Kidney (tissue), 14 donors: Measurements from ENCODE around the gene TTC19. TPM values are rescaled to one million over a fixed set of nuclear protein-coding genes. Genes with fewer than 3 reads are reported as not detected.
A peak's percentile ranks its signal among the peaks of the same experiment; 100 is the strongest.

Experiments used
- DNase-seq, 5 donors: peaks; one replicate each; pipeline ENCODE4 v3.0.0-alpha.2; 2013 to 2020
- FAIRE-seq: peaks from 2 replicates; lab custom pipeline; 2012; peaks lifted over from hg19 to GRCh38; lab: Jason Lieb, UNC
- H3K27ac ChIP-seq, 2 donors: one replicate each; pipeline ENCODE4 v1.7.0; 2013; ENCODE audit warnings: low read depth in 2 of 2, low read length in 2 of 2, inconsistent platforms in 1 of 2
- H3K27me3 ChIP-seq: one replicate; pipeline ENCODE4 v1.7.1; 2013; ENCODE audit warnings: low read length, inconsistent platforms; ENCODE audit not compliant: control insufficient read depth, insufficient read depth
- H3K36me3 ChIP-seq, 3 donors: one replicate each; pipeline versions ENCODE4 v1.7.0 to v1.7.1; 2013; ENCODE audit warnings: low read length in 3 of 3, control low read depth in 1 of 3, inconsistent platforms in 1 of 3; ENCODE audit not compliant: insufficient read depth in 3 of 3, control insufficient read depth in 2 of 3
- H3K4me1 ChIP-seq, 3 donors: one replicate each; pipeline versions ENCODE4 v1.7.0 to v1.7.1; 2013; ENCODE audit warnings: low read length in 3 of 3, inconsistent platforms in 1 of 3, low read depth in 1 of 3; ENCODE audit not compliant: control insufficient read depth in 2 of 3, insufficient read depth in 2 of 3
- H3K4me3 ChIP-seq, 3 donors: one replicate each; pipeline versions ENCODE4 v1.7.0 to v1.8.1; 2013; ENCODE audit warnings: low read length in 3 of 3, control low read depth in 1 of 3, inconsistent platforms in 1 of 3
- H3K9ac ChIP-seq, 3 donors: one replicate each; pipeline versions ENCODE4 v1.7.0 to v1.7.1; 2013; ENCODE audit warnings: low read length in 3 of 3, control low read depth in 1 of 3, inconsistent platforms in 1 of 3
- H3K9me3 ChIP-seq, 3 donors: one replicate each; pipeline versions ENCODE4 v1.7.0 to v1.7.1; 2013; ENCODE audit warnings: low read length in 3 of 3, control low read depth in 1 of 3, inconsistent platforms in 1 of 3; ENCODE audit not compliant: control insufficient read depth in 2 of 3, insufficient read depth in 1 of 3
- CTCF ChIP-seq: IDR thresholded peaks from 3 replicates; pipeline ENCODE4 v1.5.1; 2012; ENCODE audit warnings: mild to moderate bottlenecking, moderate library complexity, borderline replicate concordance; ENCODE audit not compliant: insufficient read depth; ENCODE audit errors: extremely low read depth
- intact Hi-C: fragments of 100-400 bp; cut with DNase I; formaldehyde crosslinking; loops from one replicate; pipeline ENCODE4 v1.11.1; 2022
- polyA plus RNA-seq: library from polyadenylated mRNA; stranded (reverse); fragments of 350-450 nt; fragmentation: Illumina TruSeq; extraction: RNeasy Lipid Tissue Mini Kit (QIAGEN cat#74804); gene quantifications from one replicate; pipeline ENCODE4 v1.2.3, GENCODE V29; 2014; ENCODE audit warnings: low read depth, low replicate concordance; ENCODE audit not compliant: insufficient read depth
- total RNA-seq: library from RNA; stranded (reverse); fragmentation: NEBNext Ultra II Directional; extraction: Animal tissue kit (Norgen Biotek cat#: 25700); gene quantifications from one replicate; pipeline ENCODE4 v1.2.1, GENCODE V29; 2021
- donor health status: control.
- donor health status: control.
- donor health status: control.
- donor health status: control.
- donor health status: control.
- donor health status: DM: yes; HTN: yes; CAD: no.
- donor health status: Normal renal cell carcinoma (clear cell type).

TTC19 gene
- total and polyA plus RNA-seq, 2 donors from 2014 or later, result 42.0 to 47.7 TPM

GRCh38 chr17:16027708-16028584, 28.3 kb downstream of the TTC19 start:
- Histone ChIP-seq H3K27ac (no peak overlapping the region), H3K4me1 (no peaks in the 10 kb centered on the region), H3K27me3 (no peaks in the 10 kb centered on the region), H3K36me3 (peaks cover 15 to 68% (median 44%) of the 10 kb centered on the region in 3 donors), H3K9ac (no peak overlapping the region), H3K9me3 (no peaks in the 10 kb centered on the region), H3K4me3 (no peak overlapping the region)
- intact Hi-C loops, result no loop called here
- DNase-seq (no peak), FAIRE-seq (peak; percentile 32)
- no peak for TF ChIP-seq CTCF

GRCh38 chr17:16033729-16034349, 34.2 kb downstream of the TTC19 start:
- peaks cover 13 to 55% (median 30%) of the 10 kb centered on the region in 3 donors for H3K36me3 ChIP-seq
- DNase-seq (no peak), FAIRE-seq (no peak)
- H3K9me3 ChIP-seq, result no peaks in the 10 kb centered on the region
- TF ChIP-seq CTCF, result no peak
- no peak overlapping the region for H3K4me3 ChIP-seq
- no peak overlapping the region for H3K27ac ChIP-seq
- H3K4me1 ChIP-seq, result no peaks in the 10 kb centered on the region
- H3K9ac ChIP-seq, result no peak overlapping the region
- no peaks in the 10 kb centered on the region for H3K27me3 ChIP-seq
- intact Hi-C loops, result no loop called here

GRCh38 chr17:16036261-16036660, 36.6 kb downstream of the TTC19 start:
- no peaks in the 10 kb centered on the region for H3K27me3 ChIP-seq
- no peak overlapping the region for H3K4me3 ChIP-seq
- FAIRE-seq (no peak), DNase-seq (no peak)
- H3K27ac ChIP-seq, result no peak overlapping the region
- TF ChIP-seq CTCF, result no peak
- intact Hi-C loops, result no loop called here
- no peak overlapping the region for H3K9ac ChIP-seq
- H3K4me1 ChIP-seq, result no peaks in the 10 kb centered on the region
- H3K36me3 ChIP-seq, result peaks cover 17 to 49% (median 32%) of the 10 kb centered on the region in 3 donors
- H3K9me3 ChIP-seq, result no peaks in the 10 kb centered on the region
